SU-DHL-6 (cell line): ENCODE data around the gene PSME2.

Experiments
- EZH2phosphoT487 ChIP-seq: fragments of 200-600 bp; sonication (generic), shearing (Covaris generic); conservative IDR thresholded peaks from 2 replicates; pipeline ENCODE4 v1.6.1; 2018; ENCODE audit warnings: mild to moderate bottlenecking, antibody characterized with exemption, low read length, moderate library complexity, mixed read lengths
- TF ChIP-seq, protein P1 (sequence below): fragments of 200-600 bp; sonication (generic); IDR thresholded peaks from one replicate; pipeline ENCODE4 v1.5.1; 2017; ENCODE audit warnings: antibody characterized with exemption, mild to moderate bottlenecking, low read length, moderate library complexity; ENCODE audit not compliant: insufficient read depth, poor library complexity, severe bottlenecking

DNA sequence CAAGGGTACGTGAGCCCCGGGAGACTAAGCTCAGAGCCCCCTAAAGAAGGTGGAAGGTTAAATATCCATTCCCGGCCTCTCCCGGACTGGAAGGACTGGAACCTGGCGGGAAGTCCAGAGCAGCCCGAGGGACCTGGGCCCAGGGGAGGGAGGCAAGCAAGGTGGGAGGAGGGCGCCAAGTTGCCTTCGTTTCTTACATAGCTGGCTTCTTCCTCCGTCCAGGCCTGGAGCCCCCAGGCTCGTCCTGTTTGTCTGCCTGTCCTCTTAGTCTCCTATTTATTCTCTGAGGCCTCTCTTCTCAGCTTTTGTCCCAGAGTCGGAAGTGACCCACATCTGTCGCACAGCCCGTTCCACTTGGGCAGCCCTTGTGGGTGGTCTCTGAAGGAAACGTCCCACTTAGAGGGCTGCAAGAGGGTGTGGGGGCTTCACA lies 51.6 kb downstream of the PSME2 start:
- TF ChIP-seq, protein P1, sequence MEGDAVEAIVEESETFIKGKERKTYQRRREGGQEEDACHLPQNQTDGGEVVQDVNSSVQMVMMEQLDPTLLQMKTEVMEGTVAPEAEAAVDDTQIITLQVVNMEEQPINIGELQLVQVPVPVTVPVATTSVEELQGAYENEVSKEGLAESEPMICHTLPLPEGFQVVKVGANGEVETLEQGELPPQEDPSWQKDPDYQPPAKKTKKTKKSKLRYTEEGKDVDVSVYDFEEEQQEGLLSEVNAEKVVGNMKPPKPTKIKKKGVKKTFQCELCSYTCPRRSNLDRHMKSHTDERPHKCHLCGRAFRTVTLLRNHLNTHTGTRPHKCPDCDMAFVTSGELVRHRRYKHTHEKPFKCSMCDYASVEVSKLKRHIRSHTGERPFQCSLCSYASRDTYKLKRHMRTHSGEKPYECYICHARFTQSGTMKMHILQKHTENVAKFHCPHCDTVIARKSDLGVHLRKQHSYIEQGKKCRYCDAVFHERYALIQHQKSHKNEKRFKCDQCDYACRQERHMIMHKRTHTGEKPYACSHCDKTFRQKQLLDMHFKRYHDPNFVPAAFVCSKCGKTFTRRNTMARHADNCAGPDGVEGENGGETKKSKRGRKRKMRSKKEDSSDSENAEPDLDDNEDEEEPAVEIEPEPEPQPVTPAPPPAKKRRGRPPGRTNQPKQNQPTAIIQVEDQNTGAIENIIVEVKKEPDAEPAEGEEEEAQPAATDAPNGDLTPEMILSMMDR = no peak
- no peak for TF ChIP-seq EZH2phosphoT487
